Mesothelial cell of epicardium (in vitro differentiated cells): Measurements from ENCODE around the gene RXRA. TPM values are rescaled to one million over a fixed set of nuclear protein-coding genes. Genes with fewer than 3 reads are reported as not detected.
A peak's percentile ranks its signal among the peaks of the same experiment; 100 is the strongest.

ENCODE experiments used
- DNase-seq, 2 experiments: peaks; one replicate each; pipeline ENCODE4 v3.0.0; 2021; ENCODE audit warnings: low spot score in 2 of 2; ENCODE audit not compliant: unreplicated experiment in 2 of 2
- H3K27ac Mint-ChIP-seq: 2 replicates; pipeline ENCODE4 v1.8.0; 2021; ENCODE audit warnings: mixed read lengths
- H3K27me3 Mint-ChIP-seq: 2 replicates; pipeline ENCODE4 v1.8.0; 2021; ENCODE audit warnings: low read depth, mixed read lengths
- H3K36me3 Mint-ChIP-seq: 2 replicates; pipeline ENCODE4 v1.8.0; 2021; ENCODE audit warnings: mixed read lengths
- H3K4me1 Mint-ChIP-seq: 2 replicates; pipeline ENCODE4 v1.8.0; 2021; ENCODE audit warnings: mixed read lengths
- H3K4me3 Mint-ChIP-seq: 2 replicates; pipeline ENCODE4 v1.8.0; 2021; ENCODE audit warnings: mild to moderate bottlenecking, moderate library complexity, mixed read lengths
- H3K9me3 Mint-ChIP-seq: 2 replicates; pipeline ENCODE4 v1.8.0; 2021; ENCODE audit warnings: mixed read lengths
- CTCF ChIP-seq: fragments of 200-600 bp; sonication (generic); IDR thresholded peaks from one replicate; pipeline ENCODE4 v1.5.0; 2021; ENCODE audit warnings: antibody characterized with exemption; ENCODE audit not compliant: unreplicated experiment
- total RNA-seq: library from RNA; stranded (reverse); gene quantifications from 3 replicates; pipeline ENCODE4 v1.2.1, GENCODE V29; 2021

RXRA gene
- total RNA-seq, 1 donor from 2014 or later, result 45.0 TPM

GRCh38 chr9:134367061-134367460 is 40.8 kb downstream of the RXRA start:
- Mint-ChIP-seq H3K9me3 (no peaks in the 10 kb centered on the region), H3K4me3 (no peak overlapping the region), H3K27ac (peak overlapping the region; percentile 71), H3K4me1 (peaks cover 42% of the 10 kb centered on the region), H3K36me3 (no peaks in the 10 kb centered on the region), H3K27me3 (no peaks in the 10 kb centered on the region)
- TF ChIP-seq CTCF, result no peak
- DNase-seq, result no peak

- no peaks in the 10 kb centered on the region for H3K36me3 Mint-ChIP-seq
- H3K27ac Mint-ChIP-seq, result peak overlapping the region; percentile 2
- peaks cover 44% of the 10 kb centered on the region for H3K4me1 Mint-ChIP-seq
- H3K27me3 Mint-ChIP-seq, result no peaks in the 10 kb centered on the region
- TF ChIP-seq CTCF, result no peak
- no peaks in the 10 kb centered on the region for H3K9me3 Mint-ChIP-seq
- no peak overlapping the region for H3K4me3 Mint-ChIP-seq
- DNase-seq, result no peak
These were observed 41.7 kb downstream of the RXRA start for GRCh38 chr9:134367791-134368490.

- Mint-ChIP-seq H3K4me3 (no peak overlapping the region), H3K27ac (peak overlapping the region; percentile 2)
- no peak for DNase-seq
These were observed 42.3 kb downstream of the RXRA start for GRCh38 chr9:134368571-134368970.

GRCh38 chr9:134369416-134370212 is 43.4 kb downstream of the RXRA start:
- H3K27ac Mint-ChIP-seq, result no peak overlapping the region
- no peaks in the 10 kb centered on the region for H3K9me3 Mint-ChIP-seq
- no peak overlapping the region for H3K4me3 Mint-ChIP-seq
- no peaks in the 10 kb centered on the region for H3K27me3 Mint-ChIP-seq
- peaks cover 44% of the 10 kb centered on the region for H3K4me1 Mint-ChIP-seq
- no peaks in the 10 kb centered on the region for H3K36me3 Mint-ChIP-seq
- no peak for DNase-seq
- TF ChIP-seq CTCF, result no peak

More at GRCh38 chr9:134368571-134368970, 42.3 kb downstream of the RXRA start:
- Mint-ChIP-seq H3K4me1 (peaks cover 44% of the 10 kb centered on the region), H3K27me3 (no peaks in the 10 kb centered on the region), H3K9me3 (no peaks in the 10 kb centered on the region), H3K36me3 (no peaks in the 10 kb centered on the region)
- no peak for TF ChIP-seq CTCF

- H3K4me3 Mint-ChIP-seq, result no peak overlapping the region
- no peaks in the 10 kb centered on the region for H3K27me3 Mint-ChIP-seq
- no peaks in the 10 kb centered on the region for H3K36me3 Mint-ChIP-seq
- no peak for DNase-seq
- H3K9me3 Mint-ChIP-seq, result no peaks in the 10 kb centered on the region
- no peak overlapping the region for H3K27ac Mint-ChIP-seq
- no peak for TF ChIP-seq CTCF
- H3K4me1 Mint-ChIP-seq, result peaks cover 45% of the 10 kb centered on the region
These were observed 43.9 kb downstream of the RXRA start for GRCh38 chr9:134370213-134370492.
